Measurements from ENCODE around the gene SYNDIG1L.

SYNDIG1L gene

DNA sequence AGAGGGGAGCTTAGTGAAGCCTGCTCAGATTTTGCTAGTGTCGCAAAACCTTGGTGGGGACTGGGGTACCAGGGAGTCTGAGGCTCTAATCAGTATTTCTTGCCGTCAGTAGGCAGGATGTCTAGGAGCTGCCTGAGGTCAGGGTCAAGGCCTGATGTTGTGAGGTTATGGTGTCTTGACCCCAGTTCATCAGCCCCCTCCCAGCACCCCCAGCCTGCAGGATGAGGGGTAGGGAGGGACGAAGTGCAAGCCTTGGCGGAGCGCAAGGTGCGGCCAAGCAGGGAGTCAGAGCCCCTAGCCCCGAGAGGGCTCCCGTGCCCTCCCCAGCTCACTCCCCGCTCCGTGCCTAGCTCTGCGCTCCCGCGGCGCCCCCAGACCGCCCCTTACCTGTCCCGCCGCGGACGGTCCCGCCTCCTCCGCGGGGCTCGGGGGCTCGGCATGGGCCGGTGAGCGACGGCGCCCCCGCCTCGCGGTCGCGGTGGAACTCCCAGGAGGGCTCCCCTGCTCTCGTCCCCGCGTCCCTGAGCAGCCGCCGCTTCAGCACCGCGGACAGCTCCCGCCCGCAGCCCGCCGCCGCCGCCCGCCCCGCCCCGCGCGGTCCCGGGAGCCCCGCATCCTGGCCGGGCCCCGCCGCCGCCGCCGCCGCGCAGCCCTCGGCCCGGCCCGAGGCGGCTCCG, 347 bp downstream of the SYNDIG1L start:
- H2AK5ac ChIP-seq (ENCODE audit: low read length): no peak overlapping the region
- no peaks in the 10 kb centered on the region for H3K79me2 ChIP-seq (ENCODE audit: control insufficient read depth, insufficient read depth, low read length, poor library complexity)
- H2BK12ac ChIP-seq (ENCODE audit: low read length): no peak overlapping the region
- H3K9me3 ChIP-seq (ENCODE audit: insufficient read depth, low read depth, low read length): peaks cover 2% of the 10 kb centered on the region
- H3K14ac ChIP-seq (ENCODE audit: low read length): no peak overlapping the region
- H2AFZ ChIP-seq (ENCODE audit: insufficient read depth, low read length, poor library complexity): no peak overlapping the region
- no peak overlapping the region for H3K23ac ChIP-seq (ENCODE audit: low read length)
- H3K4me2 ChIP-seq (ENCODE audit: low read length): peak overlapping the region; percentile 53
- H3K18ac ChIP-seq (ENCODE audit: low read length): no peak overlapping the region
- H3K27ac ChIP-seq (ENCODE audit: low read depth, low read length): no peak overlapping the region
- H4K8ac ChIP-seq (ENCODE audit: low read depth, low read length): no peak overlapping the region
- peaks cover 14% of the 10 kb centered on the region for H3K27me3 ChIP-seq (ENCODE audit: insufficient read depth, low read length)
- no CpG with 5 or more reads among the region's 66 CpGs for WGBS (ENCODE audit: extremely low coverage, insufficient coverage, insufficient read length)
- no peak overlapping the region for H3K9ac ChIP-seq (ENCODE audit: low read length)
- no peak overlapping the region for H3K4ac ChIP-seq (ENCODE audit: low read depth, low read length)
- no peaks in the 10 kb centered on the region for H3K79me1 ChIP-seq (ENCODE audit: low read length)
- no peak overlapping the region for H2BK120ac ChIP-seq (ENCODE audit: insufficient read depth, low read length, poor library complexity)
- no peak overlapping the region for H2BK5ac ChIP-seq (ENCODE audit: low read depth, low read length, poor library complexity)
- peak overlapping the region; percentile 26 for H3K4me3 ChIP-seq (ENCODE audit: low read depth, low read length)
- no peak overlapping the region for H4K91ac ChIP-seq (ENCODE audit: low read depth, low read length)
- H3K36me3 ChIP-seq (ENCODE audit: control insufficient read depth in 1 of 2, insufficient read depth in 2 of 2, low read length in 2 of 2): no peaks in the 10 kb centered on the region
- peaks cover 0 to 4% of the 10 kb centered on the region in 2 experiments for H3K4me1 ChIP-seq (ENCODE audit: control insufficient read depth in 1 of 2, insufficient read depth in 2 of 2, low read length in 2 of 2)
- peak; percentile 9 to 69 for DNase-seq
- no peak overlapping the region for H4K12ac ChIP-seq (ENCODE audit: low read depth, low read length)

DNA sequence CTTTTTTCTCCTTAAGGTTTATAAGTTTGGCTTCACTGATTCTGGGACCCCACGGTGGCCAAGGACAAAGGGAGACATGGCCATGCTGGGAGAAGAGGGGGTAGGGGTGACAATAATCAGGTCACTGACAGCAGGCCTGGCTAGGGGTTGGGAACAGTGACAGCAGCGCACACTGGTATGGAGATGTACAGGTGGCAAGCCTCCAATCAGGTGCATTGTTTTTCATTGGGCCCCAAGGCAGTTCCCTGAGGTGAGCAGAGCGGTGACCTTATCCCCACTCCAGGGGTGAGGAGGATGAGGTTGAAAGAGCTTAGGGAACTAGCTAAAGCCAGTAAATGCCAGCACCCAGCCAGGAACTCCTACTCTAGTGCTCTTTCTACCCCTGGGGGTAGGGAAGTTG, 1.4 kb downstream of the SYNDIG1L start:
- Histone ChIP-seq H2BK12ac (ENCODE audit: low read length) (no peak overlapping the region), H3K36me3 (ENCODE audit: control insufficient read depth in 1 of 2, insufficient read depth in 2 of 2, low read length in 2 of 2) (no peaks in the 10 kb centered on the region), H4K12ac (ENCODE audit: low read depth, low read length) (no peak overlapping the region), H3K4me2 (ENCODE audit: low read length) (no peak overlapping the region), H3K18ac (ENCODE audit: low read length) (no peak overlapping the region), H2BK5ac (ENCODE audit: low read depth, low read length, poor library complexity) (no peak overlapping the region), H3K4me1 (ENCODE audit: control insufficient read depth in 1 of 2, insufficient read depth in 2 of 2, low read length in 2 of 2) (peaks cover 0 to 4% of the 10 kb centered on the region in 2 experiments), H3K4ac (ENCODE audit: low read depth, low read length) (no peak overlapping the region), H4K8ac (ENCODE audit: low read depth, low read length) (no peak overlapping the region), H3K4me3 (ENCODE audit: low read depth, low read length) (no peak overlapping the region), H3K27ac (ENCODE audit: low read depth, low read length) (no peak overlapping the region), H3K9ac (ENCODE audit: low read length) (no peak overlapping the region), H3K9me3 (ENCODE audit: insufficient read depth, low read depth, low read length) (peaks cover 2% of the 10 kb centered on the region), H3K79me1 (ENCODE audit: low read length) (no peaks in the 10 kb centered on the region), H2BK120ac (ENCODE audit: insufficient read depth, low read length, poor library complexity) (no peak overlapping the region), H3K14ac (ENCODE audit: low read length) (no peak overlapping the region), H3K23ac (ENCODE audit: low read length) (no peak overlapping the region), H4K91ac (ENCODE audit: low read depth, low read length) (no peak overlapping the region), H2AFZ (ENCODE audit: insufficient read depth, low read length, poor library complexity) (no peak overlapping the region), H3K79me2 (ENCODE audit: control insufficient read depth, insufficient read depth, low read length, poor library complexity) (no peaks in the 10 kb centered on the region), H3K27me3 (ENCODE audit: insufficient read depth, low read length) (peaks cover 14% of the 10 kb centered on the region), H2AK5ac (ENCODE audit: low read length) (no peak overlapping the region)
- no peak for DNase-seq
- no CpG with 5 or more reads among the region's 3 CpGs for WGBS (ENCODE audit: extremely low coverage, insufficient coverage, insufficient read length)

DNA sequence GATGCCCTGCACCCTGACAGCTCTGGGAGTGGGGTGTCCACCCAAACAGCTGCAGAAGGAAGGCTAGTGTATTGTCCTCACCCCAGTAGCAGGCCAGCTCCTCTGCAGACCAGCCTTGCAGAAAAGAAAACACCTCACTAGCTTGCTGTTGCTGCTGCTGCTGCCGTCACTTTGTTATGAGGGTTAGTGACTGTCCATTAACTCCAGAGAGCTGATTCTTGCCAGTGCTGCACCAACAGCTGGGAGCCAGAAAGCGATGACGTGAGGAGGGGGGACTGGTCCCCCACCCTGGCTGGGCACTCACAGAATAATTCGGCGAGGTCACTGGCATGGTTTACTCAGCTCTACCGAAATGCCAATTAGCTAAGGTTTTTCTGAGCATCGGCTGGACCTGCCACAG, 2.8 kb downstream of the SYNDIG1L start:
- Histone ChIP-seq H3K4me1 (ENCODE audit: control insufficient read depth in 1 of 2, insufficient read depth in 2 of 2, low read length in 2 of 2) (peaks cover 0 to 4% of the 10 kb centered on the region in 2 experiments), H3K79me2 (ENCODE audit: control insufficient read depth, insufficient read depth, low read length, poor library complexity) (no peaks in the 10 kb centered on the region), H4K12ac (ENCODE audit: low read depth, low read length) (no peak overlapping the region), H2BK120ac (ENCODE audit: insufficient read depth, low read length, poor library complexity) (no peak overlapping the region), H3K9ac (ENCODE audit: low read length) (no peak overlapping the region), H3K79me1 (ENCODE audit: low read length) (no peaks in the 10 kb centered on the region), H3K9me3 (ENCODE audit: insufficient read depth, low read depth, low read length) (peaks cover 2% of the 10 kb centered on the region), H4K8ac (ENCODE audit: low read depth, low read length) (no peak overlapping the region), H3K4me2 (ENCODE audit: low read length) (no peak overlapping the region), H2BK5ac (ENCODE audit: low read depth, low read length, poor library complexity) (no peak overlapping the region), H3K18ac (ENCODE audit: low read length) (no peak overlapping the region), H2BK12ac (ENCODE audit: low read length) (no peak overlapping the region), H3K36me3 (ENCODE audit: control insufficient read depth in 1 of 2, insufficient read depth in 2 of 2, low read length in 2 of 2) (no peaks in the 10 kb centered on the region), H3K23ac (ENCODE audit: low read length) (no peak overlapping the region), H4K91ac (ENCODE audit: low read depth, low read length) (no peak overlapping the region), H2AFZ (ENCODE audit: insufficient read depth, low read length, poor library complexity) (no peak overlapping the region), H3K4me3 (ENCODE audit: low read depth, low read length) (no peak overlapping the region), H3K4ac (ENCODE audit: low read depth, low read length) (no peak overlapping the region), H3K27ac (ENCODE audit: low read depth, low read length) (no peak overlapping the region), H2AK5ac (ENCODE audit: low read length) (no peak overlapping the region), H3K27me3 (ENCODE audit: insufficient read depth, low read length) (peaks cover 14% of the 10 kb centered on the region), H3K14ac (ENCODE audit: low read length) (no peak overlapping the region)
- DNase-seq: no peak
- WGBS (ENCODE audit: extremely low coverage, insufficient coverage, insufficient read length): no CpG with 5 or more reads among the region's 7 CpGs

DNA sequence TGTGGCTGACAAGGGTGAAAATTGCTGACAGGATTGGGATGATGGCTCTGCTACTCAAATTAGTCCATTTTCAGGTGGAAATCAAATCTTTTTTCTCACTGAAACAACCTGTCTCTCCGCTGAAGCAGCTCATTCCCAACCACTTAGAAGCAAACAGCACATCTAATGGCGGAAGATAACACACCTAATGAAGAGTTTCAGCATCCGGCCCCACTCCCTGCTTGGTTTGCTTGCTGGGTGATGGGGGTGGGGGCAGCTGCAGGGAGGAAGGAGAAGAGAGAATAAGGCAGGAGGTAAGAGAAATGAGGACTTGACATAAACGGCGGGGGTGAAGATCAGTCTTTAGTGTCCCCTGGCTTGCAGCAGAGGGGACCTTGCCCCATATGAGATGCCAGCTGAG, 4.0 kb downstream of the SYNDIG1L start:
- Histone ChIP-seq H3K18ac (ENCODE audit: low read length) (no peak overlapping the region), H2AFZ (ENCODE audit: insufficient read depth, low read length, poor library complexity) (no peak overlapping the region), H3K79me2 (ENCODE audit: control insufficient read depth, insufficient read depth, low read length, poor library complexity) (no peaks in the 10 kb centered on the region), H2AK5ac (ENCODE audit: low read length) (no peak overlapping the region), H3K4ac (ENCODE audit: low read depth, low read length) (no peak overlapping the region), H4K8ac (ENCODE audit: low read depth, low read length) (no peak overlapping the region), H3K27me3 (ENCODE audit: insufficient read depth, low read length) (peaks cover 14% of the 10 kb centered on the region), H2BK5ac (ENCODE audit: low read depth, low read length, poor library complexity) (no peak overlapping the region), H3K79me1 (ENCODE audit: low read length) (no peaks in the 10 kb centered on the region), H2BK12ac (ENCODE audit: low read length) (no peak overlapping the region), H3K4me1 (ENCODE audit: control insufficient read depth in 1 of 2, insufficient read depth in 2 of 2, low read length in 2 of 2) (peaks cover 0 to 4% of the 10 kb centered on the region in 2 experiments), H3K27ac (ENCODE audit: low read depth, low read length) (no peak overlapping the region), H3K14ac (ENCODE audit: low read length) (no peak overlapping the region), H3K36me3 (ENCODE audit: control insufficient read depth in 1 of 2, insufficient read depth in 2 of 2, low read length in 2 of 2) (no peaks in the 10 kb centered on the region), H4K12ac (ENCODE audit: low read depth, low read length) (no peak overlapping the region), H3K9me3 (ENCODE audit: insufficient read depth, low read depth, low read length) (peaks cover 2% of the 10 kb centered on the region), H3K9ac (ENCODE audit: low read length) (no peak overlapping the region), H2BK120ac (ENCODE audit: insufficient read depth, low read length, poor library complexity) (no peak overlapping the region), H4K91ac (ENCODE audit: low read depth, low read length) (no peak overlapping the region), H3K4me2 (ENCODE audit: low read length) (no peak overlapping the region), H3K4me3 (ENCODE audit: low read depth, low read length) (no peak overlapping the region), H3K23ac (ENCODE audit: low read length) (no peak overlapping the region)
- no CpG with 5 or more reads among the region's 5 CpGs for WGBS (ENCODE audit: extremely low coverage, insufficient coverage, insufficient read length)
- DNase-seq: no peak

Measured in trophoblast cell (in vitro differentiated cells and primary cell).